NCI-H446 treated with DMSO at 0.1 percent for 48 hours (cell line): ENCODE results near the gene ZNF24.

Source experiments
- DNase-seq: peaks from one replicate; lab custom pipeline; 2025; lab: John Stamatoyannopoulos, UW

The ZNF24 gene

GRCh38 chr18:35343936-35344735 lies at the start of gene ZNF24:
TSS of gene ZNF24 (minus strand) at chr18:35344420. CDS start at chr18:35340650, 3,770 bp downstream.
- DNase-seq, result peak; percentile 80

- DNase-seq, result no peak
Measured at GRCh38 chr18:35393716-35394115, 49.5 kb upstream of the ZNF24 start.

- no peak for DNase-seq
Measured at GRCh38 chr18:35392375-35392774, 48.2 kb upstream of the ZNF24 start.

- DNase-seq, result no peak
Measured at GRCh38 chr18:35390951-35391700, 46.9 kb upstream of the ZNF24 start.

GRCh38 chr18:35389095-35389618 lies 44.9 kb upstream of the ZNF24 start:
- DNase-seq, result no peak

GRCh38 chr18:35387152-35387571 lies 42.9 kb upstream of the ZNF24 start:
- no peak for DNase-seq

- DNase-seq, result peak; percentile 39
Measured at GRCh38 chr18:35386600-35387100, 42.4 kb upstream of the ZNF24 start.

- DNase-seq, result no peak
Measured at GRCh38 chr18:35383136-35383535, 38.9 kb upstream of the ZNF24 start.

GRCh38 chr18:35379421-35379820 lies 35.2 kb upstream of the ZNF24 start:
- no peak for DNase-seq

GRCh38 chr18:35378574-35378896 lies 34.3 kb upstream of the ZNF24 start:
- DNase-seq, result no peak

GRCh38 chr18:35377875-35378573 lies 33.8 kb upstream of the ZNF24 start:
- DNase-seq, result no peak

- DNase-seq, result no peak
Measured at GRCh38 chr18:35376742-35377695, 32.8 kb upstream of the ZNF24 start, which contains the start of gene ZNF396. TSS of gene ZNF396 (minus strand) at chr18:35377337. CDS start at chr18:35374292, 3,045 bp downstream.

- DNase-seq, result no peak
Measured at GRCh38 chr18:35376393-35376741, 32.1 kb upstream of the ZNF24 start.

GRCh38 chr18:35374708-35375107 lies 30.5 kb upstream of the ZNF24 start:
- no peak for DNase-seq

GRCh38 chr18:35371412-35372195 lies 27.4 kb upstream of the ZNF24 start:
- DNase-seq, result no peak

GRCh38 chr18:35369126-35369525 lies 24.9 kb upstream of the ZNF24 start:
- DNase-seq, result no peak

GRCh38 chr18:35368595-35368994 lies 24.4 kb upstream of the ZNF24 start:
- no peak for DNase-seq

GRCh38 chr18:35362531-35362930 lies 18.3 kb upstream of the ZNF24 start:
- DNase-seq, result no peak

- DNase-seq, result no peak
Measured at GRCh38 chr18:35361570-35362321, 17.5 kb upstream of the ZNF24 start.
